HepG2 (cell line): ENCODE measurements around the gene UBTF. TPM values are rescaled to one million over a fixed set of nuclear protein-coding genes. Genes with fewer than 3 reads are reported as not detected.

Experiments
- ARNT ChIP-seq: fragments of 450-650 bp; IDR thresholded peaks from 2 replicates; pipeline ENCODE4 v1.6.1; 2017
- HNF1A ChIP-seq, 2 experiments: sonication (generic) in 1 of 2; formaldehyde crosslinking in 1 of 2; IDR thresholded peaks; 2 replicates each; pipeline versions ENCODE4 v1.4.0 to v1.6.1; 2016 to 2020; ENCODE audit warnings: borderline replicate concordance in 1 of 2, low read depth in 1 of 2, mild to moderate bottlenecking in 1 of 2, missing genetic modification reagents in 1 of 2
- HOXA3 ChIP-seq: sonication (generic); formaldehyde crosslinking; IDR thresholded peaks from 2 replicates; pipeline ENCODE4 v1.5.0; 2020; ENCODE audit warnings: missing genetic modification reagents
- JARID2 ChIP-seq: sonication (generic); formaldehyde crosslinking; IDR thresholded peaks from 2 replicates; pipeline ENCODE4 v1.8.1; 2023; ENCODE audit warnings: missing genetic modification reagents, inconsistent platforms; ENCODE audit not compliant: insufficient replicate concordance
- KAT7 ChIP-seq: IDR thresholded peaks from 2 replicates; pipeline ENCODE4 v1.6.1; 2018; ENCODE audit warnings: borderline replicate concordance, missing compliant biosample characterization
- PHF20 ChIP-seq: sonication (generic); formaldehyde crosslinking; IDR thresholded peaks from 2 replicates; pipeline ENCODE4 v1.5.0; 2020; ENCODE audit warnings: mild to moderate bottlenecking, missing genetic modification reagents
- RARG ChIP-seq: sonication (generic); formaldehyde crosslinking; IDR thresholded peaks from 2 replicates; pipeline ENCODE4 v1.4.0; 2020; ENCODE audit warnings: low read depth, mild to moderate bottlenecking, missing genetic modification reagents
- SRSF1 ChIP-seq: fragments of 200-400 bp; formaldehyde crosslinking; optimal IDR thresholded peaks from 2 replicates; pipeline ENCODE3; 2017; ENCODE audit warnings: mild to moderate bottlenecking, low read depth, low read length, moderate library complexity
- SUZ12 ChIP-seq: fragments of 150-350 bp; IDR thresholded peaks from 2 replicates; pipeline ENCODE4 v1.6.1; 2014; ENCODE audit warnings: low read depth, low read length
- ZFP91 ChIP-seq: sonication (generic); formaldehyde crosslinking; IDR thresholded peaks from 2 replicates; pipeline ENCODE4 v1.9.0; 2022; ENCODE audit warnings: missing genetic modification reagents, mild to moderate bottlenecking, borderline replicate concordance
- ZIK1 ChIP-seq: sonication (generic); formaldehyde crosslinking; IDR thresholded peaks from 2 replicates; pipeline ENCODE4 v1.5.0; 2020; ENCODE audit warnings: mild to moderate bottlenecking, low read depth, missing genetic modification reagents, borderline replicate concordance
- ZKSCAN1 ChIP-seq: fragments of 150-350 bp; IDR thresholded peaks from 2 replicates; pipeline ENCODE4 v1.6.1; 2014; ENCODE audit warnings: low read length
- ZNF230 ChIP-seq: sonication (generic); formaldehyde crosslinking; IDR thresholded peaks from 2 replicates; pipeline ENCODE4 v1.4.0; 2020; ENCODE audit warnings: mild to moderate bottlenecking, missing genetic modification reagents
- ZNF552 ChIP-seq: sonication (generic); formaldehyde crosslinking; IDR thresholded peaks from 2 replicates; pipeline ENCODE4 v1.9.0; 2022; ENCODE audit warnings: missing genetic modification reagents, mild to moderate bottlenecking, borderline replicate concordance
- ZNF598 ChIP-seq: sonication (generic); formaldehyde crosslinking; IDR thresholded peaks from 2 replicates; pipeline ENCODE4 v1.5.1; 2020; ENCODE audit warnings: mild to moderate bottlenecking, missing genetic modification reagents, borderline replicate concordance
- ZNF704 ChIP-seq: sonication (generic); formaldehyde crosslinking; IDR thresholded peaks from 2 replicates; pipeline ENCODE4 v1.8.1; 2023; ENCODE audit warnings: mild to moderate bottlenecking, inconsistent platforms, moderate library complexity, missing genetic modification reagents, borderline replicate concordance
- ZNF788 ChIP-seq: sonication (generic); formaldehyde crosslinking; IDR thresholded peaks from 2 replicates; pipeline ENCODE4 v1.5.0; 2020; ENCODE audit warnings: mild to moderate bottlenecking, missing genetic modification reagents, borderline replicate concordance
- polyA plus RNA-seq, 8 experiments: library from polyadenylated mRNA; depleted of rRNA in 3 of 8; stranded (reverse) in 7 of 8; unstranded in 1 of 8; fragments of >200 nt; fragmentation: Illumina TruSeq in 4 of 8; extraction: Trizol in 4 of 8; gene quantifications; 2 replicates each; pipeline versions ENCODE4 v1.2.1 to v1.2.3, GENCODE V29; 2011 to 2016; ENCODE audit warnings: low read depth in 4 of 8, missing spikeins in 1 of 8, mixed read lengths in 1 of 8; ENCODE audit not compliant: insufficient read depth in 1 of 8
- total RNA-seq, 5 experiments: library from RNA; depleted of rRNA; stranded (reverse); fragments of >200 nt; fragmentation: Illumina TruSeq; extraction: Trizol; gene quantifications; 2 replicates each; pipeline ENCODE4 v1.2.3, GENCODE V29; 2016; ENCODE audit warnings: low read depth in 1 of 5
- TF ChIP-seq, protein P1 (sequence below): sonication (generic); formaldehyde crosslinking; IDR thresholded peaks from 2 replicates; pipeline ENCODE4 v1.4.0; 2020; ENCODE audit warnings: mild to moderate bottlenecking, missing genetic modification reagents
- TF ChIP-seq, protein P2 (sequence below): sonication (generic); formaldehyde crosslinking; IDR thresholded peaks from 2 replicates; pipeline ENCODE4 v1.4.0; 2020; ENCODE audit warnings: missing genetic modification reagents

The UBTF gene
- total and polyA plus RNA-seq, 2 of the 13 experiments (the other 11 are each of a cell fraction or from before 2014, with no cell fraction given): 15.2 to 60.9 TPM

DNA sequence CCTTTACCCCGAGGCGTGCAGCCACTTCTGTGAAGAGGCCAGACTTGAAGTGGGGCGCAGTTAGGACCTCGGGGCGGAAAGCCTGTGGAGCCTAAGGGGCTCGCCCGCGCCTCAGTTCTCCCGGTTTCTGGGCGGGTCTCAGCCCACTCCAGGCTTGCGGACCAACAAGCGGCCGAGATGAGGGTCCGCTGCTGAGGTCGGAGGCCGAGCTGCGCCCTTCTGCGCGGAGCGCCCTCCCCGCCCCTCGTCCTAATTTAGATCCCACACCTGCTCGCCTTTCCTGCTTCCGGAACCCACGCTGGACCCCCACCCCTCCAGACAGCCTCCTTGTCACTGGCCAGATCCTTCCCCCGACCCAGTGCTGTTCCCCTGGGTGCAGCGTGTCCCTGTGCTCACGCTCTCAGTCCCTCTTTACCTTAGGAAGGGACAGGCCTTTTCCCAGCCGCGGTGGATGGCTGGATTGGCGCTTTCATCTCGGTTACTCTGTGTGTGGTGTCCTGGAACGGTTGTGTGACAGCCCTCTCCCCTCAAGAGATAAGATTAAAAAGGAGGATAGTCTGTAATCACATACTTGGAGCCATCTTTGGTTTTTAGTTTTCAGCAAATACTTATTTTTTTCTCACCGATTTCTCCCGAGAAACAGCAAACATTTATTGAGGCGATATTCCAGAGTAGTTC, 18.9 kb downstream of the UBTF start (continued):
- TF ChIP-seq ZFP91 (CRISPR knock-in tag): peak; percentile 79; the same call in 1 of the 2 replicates
- TF ChIP-seq SRSF1: peak; percentile 61
- TF ChIP-seq JARID2: no peak
- TF ChIP-seq ARNT: no peak
- peak; percentile 20; the same call in 1 of the 2 replicates for TF ChIP-seq ZKSCAN1
- TF ChIP-seq, protein P1, sequence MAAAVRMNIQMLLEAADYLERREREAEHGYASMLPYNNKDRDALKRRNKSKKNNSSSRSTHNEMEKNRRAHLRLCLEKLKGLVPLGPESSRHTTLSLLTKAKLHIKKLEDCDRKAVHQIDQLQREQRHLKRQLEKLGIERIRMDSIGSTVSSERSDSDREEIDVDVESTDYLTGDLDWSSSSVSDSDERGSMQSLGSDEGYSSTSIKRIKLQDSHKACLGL (CRISPR knock-in tag): peak; percentile 60; the same call in 1 of the 2 replicates
- TF ChIP-seq SUZ12: no peak
- TF ChIP-seq, protein P2, sequence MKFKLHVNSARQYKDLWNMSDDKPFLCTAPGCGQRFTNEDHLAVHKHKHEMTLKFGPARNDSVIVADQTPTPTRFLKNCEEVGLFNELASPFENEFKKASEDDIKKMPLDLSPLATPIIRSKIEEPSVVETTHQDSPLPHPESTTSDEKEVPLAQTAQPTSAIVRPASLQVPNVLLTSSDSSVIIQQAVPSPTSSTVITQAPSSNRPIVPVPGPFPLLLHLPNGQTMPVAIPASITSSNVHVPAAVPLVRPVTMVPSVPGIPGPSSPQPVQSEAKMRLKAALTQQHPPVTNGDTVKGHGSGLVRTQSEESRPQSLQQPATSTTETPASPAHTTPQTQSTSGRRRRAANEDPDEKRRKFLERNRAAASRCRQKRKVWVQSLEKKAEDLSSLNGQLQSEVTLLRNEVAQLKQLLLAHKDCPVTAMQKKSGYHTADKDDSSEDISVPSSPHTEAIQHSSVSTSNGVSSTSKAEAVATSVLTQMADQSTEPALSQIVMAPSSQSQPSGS: 0 out of 2 replicates have a peak, but pooled peaks have one; percentile 23
- no peak for TF ChIP-seq ZNF598
- peak; percentile 59; the same call in 1 of the 2 replicates for TF ChIP-seq ZNF788
- TF ChIP-seq HNF1A (IDR thresholded peaks at IDR 0.05; ENCODE audit: low read depth): no peak
- TF ChIP-seq HNF1A (CRISPR knock-in tag; IDR thresholded peaks at IDR 0.05; ENCODE audit: borderline replicate concordance): 0 out of 2 replicates have a peak, but pooled peaks have one; percentile 54
- peak; percentile 68 for TF ChIP-seq HOXA3 (CRISPR knock-in tag)
- peak; percentile 75; the same call in 1 of the 2 replicates for TF ChIP-seq ZIK1 (CRISPR knock-in tag)
- TF ChIP-seq ZNF552 (CRISPR knock-in tag): 0 out of 2 replicates have a peak, but pooled peaks have one; percentile 66
- TF ChIP-seq PHF20 (CRISPR knock-in tag): peak; percentile 72
- TF ChIP-seq ZNF230: peak; percentile 81; the same call in 1 of the 2 replicates
- TF ChIP-seq RARG (CRISPR knock-in tag): peak; percentile 75; the same call in 1 of the 2 replicates
- peak; percentile 45; the same call in 1 of the 2 replicates for TF ChIP-seq ZNF704
- 0 out of 2 replicates have a peak, but pooled peaks have one; percentile 25 for TF ChIP-seq KAT7 (CRISPR knock-in tag)
